GM08714 (cell line): ENCODE results near the gene DENND5B.
"Not testable (repeated sequence)": the region's sequence is repeated elsewhere in the genome, so short reads cannot be mapped to it uniquely, and the experiment has no call there.

Experiments used
- H3K4me3 ChIP-seq: fragments of 200-500 bp; sonication (Bioruptor generic); 2 replicates; pipeline ENCODE4 v1.5.1; 2014; ENCODE audit warnings: mild to moderate bottlenecking, low read length, inconsistent platforms
- ZNF274 ChIP-seq: IDR thresholded peaks from 2 replicates; pipeline ENCODE4 v1.6.1; 2012; ENCODE audit warnings: mild to moderate bottlenecking, low read depth, low read length

Gene DENND5B

DNA sequence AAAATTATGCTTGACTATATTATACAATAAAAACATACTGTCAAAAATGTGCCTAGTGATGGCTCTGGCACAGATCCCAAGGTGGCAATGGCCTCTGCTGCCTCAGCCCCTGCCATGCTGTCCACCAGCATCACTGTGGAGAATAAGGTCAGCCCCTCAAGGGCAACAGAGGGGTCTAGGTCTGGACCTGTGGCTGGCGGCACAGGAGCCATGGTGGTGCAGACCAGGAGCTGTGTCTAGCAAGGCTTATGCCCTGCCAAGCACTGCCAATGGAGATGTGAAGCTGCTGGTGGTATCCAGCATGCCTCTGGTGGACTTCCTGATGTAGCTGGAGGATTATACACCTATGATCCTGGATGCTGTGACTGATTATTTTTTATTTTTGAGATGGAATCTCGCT, 125.9 kb downstream of the DENND5B start:
- no peak for TF ChIP-seq ZNF274
- no peak overlapping the region for H3K4me3 ChIP-seq

- TF ChIP-seq ZNF274 = no peak
- no peak overlapping the region for H3K4me3 ChIP-seq
These were observed 130.9 kb downstream of the DENND5B start for GRCh38 chr12:31460024-31460423.

GRCh38 chr12:31456562-31456961, 134.4 kb downstream of the DENND5B start:
- H3K4me3 ChIP-seq = no peak overlapping the region
- TF ChIP-seq ZNF274 = no peak

DNA sequence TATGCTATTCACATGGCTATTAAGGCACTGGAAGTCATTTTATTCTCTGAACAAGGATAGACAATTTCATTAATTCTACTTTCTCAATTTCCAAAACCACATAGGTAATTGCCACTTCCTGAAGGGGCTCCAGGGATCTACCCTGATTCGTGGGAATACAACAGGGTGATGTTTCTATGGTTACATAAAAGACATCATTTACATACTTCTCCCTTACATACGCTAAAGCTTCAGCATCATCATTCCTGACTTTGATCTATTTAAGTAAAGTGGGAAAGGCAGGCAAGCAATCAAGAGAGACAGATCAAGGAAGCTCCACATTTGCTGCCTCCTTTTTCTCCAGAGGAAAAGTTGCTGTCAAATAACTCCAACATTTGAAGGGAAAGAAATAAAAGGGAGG, 146.2 kb downstream of the DENND5B start:
- no peak for TF ChIP-seq ZNF274
- H3K4me3 ChIP-seq = no peak overlapping the region

- no peak overlapping the region for H3K4me3 ChIP-seq
- no peak for TF ChIP-seq ZNF274
These were observed 150.3 kb downstream of the DENND5B start for GRCh38 chr12:31440586-31440985.

DNA sequence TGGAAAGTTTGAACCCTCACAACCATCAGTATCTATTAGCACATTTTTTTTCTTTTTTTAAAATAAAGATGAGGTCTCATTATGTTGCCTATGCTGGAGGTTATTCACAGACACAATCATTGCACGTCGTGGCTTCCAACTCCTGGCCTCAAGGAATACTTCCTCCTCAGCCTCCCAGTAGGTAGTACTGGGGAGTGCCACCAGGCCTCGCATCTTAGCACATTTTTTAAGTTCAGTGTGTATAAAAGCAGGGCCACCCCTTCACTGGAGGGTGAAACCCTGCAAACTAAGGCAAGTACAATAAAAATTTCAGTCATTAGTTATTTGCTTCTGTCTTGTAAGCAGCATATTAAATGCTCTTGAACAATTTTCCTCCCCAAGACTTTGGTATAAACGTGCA, 150.8 kb downstream of the DENND5B start:
- TF ChIP-seq ZNF274 = no peak
- H3K4me3 ChIP-seq = no peak overlapping the region

DNA sequence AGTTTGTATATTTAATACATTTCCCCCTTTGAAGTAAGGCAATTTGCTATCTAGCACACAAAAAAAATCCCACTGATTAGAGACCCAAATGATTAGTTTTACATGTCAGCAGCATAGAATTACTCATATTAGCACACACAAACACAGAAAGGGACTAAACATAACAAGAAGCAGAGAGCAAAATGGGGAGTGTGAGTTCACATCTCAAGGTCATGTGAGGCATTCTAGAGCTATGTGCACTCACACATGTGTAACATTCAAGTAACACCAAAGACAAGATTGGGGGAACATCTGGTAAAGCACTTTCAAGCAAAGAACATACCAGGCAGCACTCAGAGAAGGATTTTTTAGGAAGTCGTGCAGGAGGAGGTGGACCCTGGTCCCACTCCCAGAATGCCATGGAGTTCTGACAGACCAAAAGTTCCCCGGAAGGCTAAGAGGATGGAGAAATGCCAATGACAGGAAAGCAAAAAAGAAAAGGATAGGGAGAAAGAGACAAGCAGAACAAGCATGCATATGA, 159.2 kb downstream of the DENND5B start:
- no peak overlapping the region for H3K4me3 ChIP-seq
- TF ChIP-seq ZNF274 = no peak

- H3K4me3 ChIP-seq = no peak overlapping the region
- TF ChIP-seq ZNF274 = no peak
These were observed 167.5 kb downstream of the DENND5B start for GRCh38 chr12:31423405-31423804.

DNA sequence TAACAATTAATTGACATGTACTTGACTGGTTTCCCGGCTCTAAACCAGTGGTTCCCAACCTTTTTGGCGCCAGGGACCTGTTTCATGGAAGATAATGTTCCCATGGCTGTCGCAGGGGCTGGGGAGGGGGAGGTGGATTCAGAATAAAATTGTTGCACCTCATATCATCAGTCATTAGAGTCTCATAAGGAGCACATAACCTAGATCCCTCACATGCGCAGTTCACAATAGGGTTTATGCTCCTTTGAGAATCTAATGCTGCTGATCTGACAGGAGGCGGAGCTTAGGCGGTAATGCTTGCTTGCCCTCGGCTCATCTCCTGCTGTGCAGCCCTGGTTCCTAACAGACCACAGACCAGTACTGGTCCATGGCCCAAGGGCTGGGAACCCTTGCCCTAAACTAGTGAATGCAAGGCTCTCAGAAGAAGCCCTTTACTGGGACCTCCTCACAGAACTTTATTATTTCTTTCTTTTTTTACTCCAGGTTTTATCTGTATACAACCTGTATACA, 178.6 kb downstream of the DENND5B start:
- no peak for TF ChIP-seq ZNF274
- no peak overlapping the region for H3K4me3 ChIP-seq

DNA sequence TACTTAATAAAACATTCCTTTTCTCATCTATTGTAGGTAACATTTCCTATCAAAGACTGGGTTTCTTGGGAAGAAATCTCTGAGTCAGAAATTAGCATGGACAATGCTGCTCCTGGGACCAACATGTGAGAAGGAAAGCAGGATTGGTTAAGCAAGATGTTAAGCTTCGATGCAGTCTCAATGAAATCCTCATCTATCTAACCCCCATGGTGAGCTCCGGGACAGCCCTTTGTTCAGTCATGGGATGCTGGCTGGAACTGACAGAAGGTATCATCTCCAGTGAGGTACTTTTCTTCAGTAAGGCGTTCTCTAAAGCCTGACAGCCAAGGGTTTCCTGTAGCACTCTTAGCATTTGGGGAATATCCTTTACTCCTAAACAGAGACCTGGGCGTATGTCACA, 182.2 kb downstream of the DENND5B start:
- no peak for TF ChIP-seq ZNF274
- no peak overlapping the region for H3K4me3 ChIP-seq

GRCh38 chr12:31407562-31407961, 183.4 kb downstream of the DENND5B start:
- TF ChIP-seq ZNF274 = no peak
- H3K4me3 ChIP-seq = no peak overlapping the region

DNA sequence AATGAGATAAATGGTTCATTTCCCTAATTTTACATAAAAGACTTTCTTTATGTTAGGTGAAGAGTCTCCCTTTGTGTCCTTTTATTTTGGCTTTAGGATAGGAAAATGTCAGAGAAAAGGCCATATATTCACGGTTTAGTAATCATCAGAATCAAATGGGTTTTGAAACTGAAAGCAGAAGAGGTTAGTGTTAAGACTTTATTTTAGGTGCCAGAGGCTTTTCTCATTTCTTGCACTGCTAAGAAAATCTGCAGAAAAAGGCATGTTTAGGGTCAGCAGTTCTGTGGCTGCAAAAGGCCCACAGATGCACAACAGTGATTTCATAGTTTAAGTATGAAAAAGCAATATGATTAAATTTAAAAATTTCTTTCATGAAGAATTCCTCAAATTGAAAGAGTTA, 184.6 kb downstream of the DENND5B start:
- no peak overlapping the region; the same call in 1 of the 2 replicates for H3K4me3 ChIP-seq
- no peak for TF ChIP-seq ZNF274

GRCh38 chr12:31405021-31405420, 185.9 kb downstream of the DENND5B start:
- TF ChIP-seq ZNF274 = no peak
- no peak overlapping the region for H3K4me3 ChIP-seq

DNA sequence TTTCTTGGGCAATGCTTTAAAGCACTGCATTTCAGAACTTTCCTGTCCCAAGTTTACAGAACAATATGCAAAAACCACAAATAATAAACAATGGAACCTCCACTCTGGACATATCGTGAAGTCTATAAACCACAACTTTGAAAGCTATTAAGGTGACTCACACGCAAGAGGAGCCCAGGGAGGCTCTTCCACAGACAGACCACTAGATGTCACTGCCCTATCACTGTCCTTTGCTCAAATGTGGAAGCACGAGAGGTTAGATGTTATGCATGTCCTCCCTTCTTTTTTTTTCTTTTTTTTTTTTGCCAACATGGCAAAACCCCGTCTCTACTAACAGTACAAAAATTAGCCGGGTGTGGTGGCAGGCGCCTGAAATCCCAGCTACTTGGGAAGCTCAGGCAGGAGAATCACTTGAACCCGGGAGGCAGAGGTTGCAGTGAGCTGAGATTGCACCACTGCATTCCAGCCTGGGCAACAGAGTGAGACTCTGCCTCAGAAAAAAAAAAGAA, 187.8 kb downstream of the DENND5B start:
- H3K4me3 ChIP-seq = not testable (repeated sequence)

GRCh38 chr12:31393004-31393550, 197.9 kb downstream of the DENND5B start:
- no peak overlapping the region for H3K4me3 ChIP-seq
- TF ChIP-seq ZNF274 = no peak

- no peak overlapping the region for H3K4me3 ChIP-seq
- no peak for TF ChIP-seq ZNF274
These were observed 199.9 kb downstream of the DENND5B start for GRCh38 chr12:31390991-31391390.
